HG02610 (cell line): ENCODE data around the gene TMEM178B.

ENCODE experiments used
- ATAC-seq: cut with Tn5 transposase; IDR thresholded peaks from one replicate; pipeline ENCODE4 v1.9.1; 2021; ENCODE audit warnings: mild to moderate bottlenecking, moderate library complexity; ENCODE audit not compliant: unreplicated experiment

TMEM178B gene

GRCh38 chr7:141411133-141411532, 337.3 kb downstream of the TMEM178B start:
- ATAC-seq, result no peak

GRCh38 chr7:141415999-141416398, 342.1 kb downstream of the TMEM178B start:
- ATAC-seq, result no peak

GRCh38 chr7:141416650-141417270, 342.9 kb downstream of the TMEM178B start:
- no peak for ATAC-seq

GRCh38 chr7:141417506-141417905, 343.6 kb downstream of the TMEM178B start:
- no peak for ATAC-seq

GRCh38 chr7:141418066-141418465, 344.2 kb downstream of the TMEM178B start:
- no peak for ATAC-seq

- no peak for ATAC-seq
These were observed 347.4 kb downstream of the TMEM178B start for GRCh38 chr7:141421306-141421705.

- ATAC-seq, result no peak
These were observed 353.3 kb downstream of the TMEM178B start for GRCh38 chr7:141427134-141427533.

GRCh38 chr7:141430455-141431139, 356.7 kb downstream of the TMEM178B start:
- ATAC-seq, result no peak

- ATAC-seq, result no peak
These were observed 357.2 kb downstream of the TMEM178B start for GRCh38 chr7:141431140-141431479.

GRCh38 chr7:141431711-141432110, 357.8 kb downstream of the TMEM178B start:
- no peak for ATAC-seq

GRCh38 chr7:141433698-141434097, 359.8 kb downstream of the TMEM178B start:
- no peak for ATAC-seq

GRCh38 chr7:141436139-141436538, 362.3 kb downstream of the TMEM178B start:
- no peak for ATAC-seq

GRCh38 chr7:141436575-141437075, 362.8 kb downstream of the TMEM178B start:
- ATAC-seq, result no peak

- no peak for ATAC-seq
These were observed 365.3 kb downstream of the TMEM178B start for GRCh38 chr7:141439164-141439563.

- ATAC-seq, result no peak
These were observed 365.9 kb downstream of the TMEM178B start for GRCh38 chr7:141439776-141440175.

- no peak for ATAC-seq
These were observed 368.2 kb downstream of the TMEM178B start for GRCh38 chr7:141441837-141442627.

- no peak for ATAC-seq
These were observed 368.9 kb downstream of the TMEM178B start for GRCh38 chr7:141442781-141443180.

GRCh38 chr7:141444961-141445360, 371.1 kb downstream of the TMEM178B start:
- no peak for ATAC-seq

GRCh38 chr7:141451232-141451631, 377.4 kb downstream of the TMEM178B start:
- ATAC-seq, result no peak

- ATAC-seq, result peak; percentile 58
These were observed 379.0 kb downstream of the TMEM178B start for GRCh38 chr7:141452911-141453310.

- no peak for ATAC-seq
These were observed 380.5 kb downstream of the TMEM178B start for GRCh38 chr7:141454338-141454737.

GRCh38 chr7:141455723-141456122, 381.9 kb downstream of the TMEM178B start:
- ATAC-seq, result no peak
